ENCODE data around the gene PUM1. TPM values are rescaled to one million over a fixed set of nuclear protein-coding genes. Genes with fewer than 3 reads are reported as not detected.

The PUM1 gene
- total RNA-seq, 1 experiment from 2014 or later: 29.5 TPM

DNA sequence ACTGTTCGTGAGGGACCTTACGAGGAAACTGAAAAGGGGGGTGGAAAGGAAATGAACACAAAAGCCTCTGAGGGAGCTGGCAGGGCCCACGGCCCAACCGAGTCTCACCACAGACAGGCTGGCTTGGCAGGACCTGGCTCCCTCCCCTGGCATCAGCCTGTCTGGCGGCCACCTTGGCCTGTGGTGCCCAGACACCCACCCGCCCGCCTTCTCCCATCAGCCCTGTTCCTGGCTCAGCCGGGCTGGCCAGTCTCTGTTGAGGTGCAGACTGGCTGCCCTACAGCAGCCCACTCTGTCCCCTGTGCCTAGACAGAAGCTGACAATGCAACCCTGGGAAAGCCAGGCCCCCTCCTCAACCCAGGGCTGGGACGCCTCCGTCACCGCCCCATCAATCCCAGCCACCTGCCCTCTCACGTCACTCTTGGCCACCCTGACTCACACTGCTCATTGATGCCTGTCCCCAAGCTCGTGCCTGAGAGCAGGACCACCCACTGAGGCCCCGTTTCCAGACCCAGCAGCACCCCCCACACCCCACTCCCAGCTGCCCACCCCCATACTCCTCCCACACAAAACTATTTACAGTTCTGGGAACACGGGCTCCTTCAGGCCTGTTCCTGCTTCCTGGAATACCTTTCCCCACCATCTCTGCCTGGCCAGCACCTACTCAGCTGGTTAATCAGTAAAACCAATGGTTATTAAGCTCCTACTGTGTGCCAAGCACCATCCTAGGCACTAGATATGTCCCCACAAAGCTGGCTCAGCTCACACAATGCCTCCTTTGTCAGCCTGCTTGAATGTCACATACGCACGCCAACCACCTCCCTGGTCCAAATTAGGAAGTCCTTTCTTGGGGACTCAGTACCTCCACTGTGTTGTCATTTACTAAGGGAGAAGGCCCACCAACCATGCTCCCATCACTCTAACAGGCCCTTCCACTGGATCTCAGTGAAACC lies 179.7 kb downstream of the PUM1 start:
- in situ Hi-C loops (cut with HindIII; ENCODE audit: low pct_unique_long_range_greater_than_20kb, low sequenced_read_pairs): no loop called here
- no peak for DNase-seq (ENCODE audit: low read depth, low spot score)

DNA sequence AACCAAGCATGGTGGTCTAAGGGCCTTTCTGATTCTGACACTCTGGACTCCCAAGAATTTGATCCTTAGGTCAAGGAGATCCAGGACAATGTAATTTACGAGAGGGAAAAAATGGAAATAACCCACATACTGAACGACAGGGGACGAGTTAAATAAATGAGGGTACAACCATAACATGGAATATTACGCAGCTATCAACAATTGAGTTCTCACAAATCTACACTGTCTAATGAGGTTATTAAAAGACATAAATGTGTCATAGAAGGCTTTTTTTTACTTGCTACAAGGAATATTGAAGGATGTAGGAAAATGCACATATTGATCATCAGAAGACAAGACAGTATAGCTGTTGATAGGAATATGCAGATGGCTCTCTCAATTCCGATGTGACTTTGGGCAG lies 180.8 kb downstream of the PUM1 start:
- in situ Hi-C loops (cut with HindIII; ENCODE audit: low pct_unique_long_range_greater_than_20kb, low sequenced_read_pairs): no loop called here
- no peak for DNase-seq (ENCODE audit: low read depth, low spot score)

DNA sequence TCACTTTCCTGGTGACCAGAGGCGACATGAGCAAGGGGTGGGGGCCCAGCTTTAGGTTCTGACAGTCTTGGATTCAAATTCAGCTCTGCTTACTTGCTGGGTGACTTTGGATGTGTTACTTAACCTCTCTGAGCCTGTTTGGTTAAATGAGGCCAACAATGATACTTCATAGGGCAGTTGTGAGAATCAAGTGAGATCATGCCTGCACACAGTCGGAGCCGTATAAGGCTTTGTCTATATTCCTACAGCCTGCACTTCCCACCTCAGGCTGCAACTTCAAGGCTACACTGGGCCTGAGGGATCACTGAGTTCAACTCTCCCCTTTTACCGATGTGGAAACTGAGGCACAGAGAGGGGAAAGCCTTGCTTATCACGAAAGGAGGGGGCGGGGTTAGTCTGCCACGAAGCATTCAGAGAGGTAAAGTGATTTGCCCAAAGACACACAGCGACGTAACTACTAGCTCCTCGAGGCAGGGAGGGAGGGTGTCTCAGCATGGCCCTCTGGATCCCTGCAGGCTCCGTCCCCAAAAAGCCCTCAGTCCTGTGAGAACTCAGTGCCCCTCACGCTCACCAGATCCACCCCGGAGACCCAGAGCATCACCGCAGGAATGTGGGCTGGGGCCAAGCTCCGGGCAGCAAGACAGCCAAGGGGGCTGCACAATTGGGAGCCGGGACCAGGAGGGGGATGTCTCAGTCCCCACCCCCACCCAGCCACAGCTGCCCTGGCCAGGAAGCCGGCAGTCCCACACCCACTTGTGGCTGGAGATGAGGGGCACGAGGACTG lies 181.9 kb downstream of the PUM1 start:
- in situ Hi-C loops (cut with HindIII; ENCODE audit: low pct_unique_long_range_greater_than_20kb, low sequenced_read_pairs): no loop called here
- no peak for DNase-seq (ENCODE audit: low read depth, low spot score)

DNA sequence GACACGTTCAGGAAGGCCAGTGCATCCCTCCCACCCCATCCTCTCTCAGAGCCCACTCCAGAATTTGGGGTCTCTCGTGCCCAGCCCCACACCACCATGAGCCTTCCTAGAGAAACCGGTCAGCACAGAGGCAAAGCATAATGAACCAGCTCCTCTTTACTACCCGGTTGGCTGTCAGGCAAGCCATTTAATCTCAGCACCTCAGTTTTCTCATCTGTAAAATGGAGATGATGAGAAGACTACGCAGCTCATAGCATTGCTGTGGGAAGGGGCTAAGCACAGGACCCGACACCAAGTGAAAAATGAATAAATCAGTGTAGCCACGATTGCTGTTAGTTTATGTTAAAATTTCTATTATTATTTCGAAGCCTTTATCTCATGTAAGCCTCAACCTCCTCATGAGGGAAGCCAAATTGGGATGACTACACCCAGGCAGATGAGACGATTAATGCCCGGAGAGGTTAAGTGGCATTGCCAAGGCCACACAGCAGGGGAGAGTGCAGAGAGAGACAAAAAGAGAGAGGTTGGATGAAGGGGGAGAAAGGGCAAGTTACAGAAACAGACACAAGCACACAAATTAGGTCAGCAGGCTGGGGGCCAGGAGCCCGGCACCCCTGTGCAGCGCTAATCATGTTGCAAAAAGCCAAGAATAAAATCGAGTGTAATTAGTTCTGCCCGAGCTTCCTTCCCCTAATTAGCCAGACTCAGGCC lies 182.7 kb downstream of the PUM1 start:
- in situ Hi-C loops (cut with HindIII; ENCODE audit: low pct_unique_long_range_greater_than_20kb, low sequenced_read_pairs): no loop called here

More for the DNA sequence above, 182.7 kb downstream of the PUM1 start:
- no peak for DNase-seq (ENCODE audit: low read depth, low spot score)

Small RNA genes lying within 50 kb of the gene (small RNA-seq; reads per million reads assigned to genes)
- gene AL356320.1 (0 reads per million in 2 experiments), gene RN7SL371P (0 reads per million in 2 experiments)

Other genes with a start within 250 kb of the PUM1 start
- 73.0 and 75.0 TPM in 2 replicates for gene SDC3, start 157.0 kb downstream of the PUM1 start, total RNA-seq (2014; rRNA removed; shearing (Covaris generic))
- gene NKAIN1, start 174.2 kb upstream of the PUM1 start, total RNA-seq (2014; rRNA removed; shearing (Covaris generic)): 2.9 and 5.1 TPM in 2 replicates
- 98.5 and 102 TPM in 2 replicates for gene SNRNP40, start 231.1 kb upstream of the PUM1 start, total RNA-seq (2014; rRNA removed; shearing (Covaris generic))
- gene ZCCHC17, start 231.3 kb upstream of the PUM1 start, total RNA-seq (2014; rRNA removed; shearing (Covaris generic)): 35.3 and 38.0 TPM in 2 replicates